PFSK-1 (cell line): ENCODE data around the gene RAB21.

ENCODE experiments used
- FOXP2 ChIP-seq: optimal IDR thresholded peaks from 2 replicates; pipeline ENCODE3; 2011; ENCODE audit warnings: borderline replicate concordance, control low read depth, inconsistent platforms; ENCODE audit not compliant: insufficient read depth; ENCODE audit errors: extremely low read length, extremely low read depth
- POLR2AphosphoS5 ChIP-seq: IDR thresholded peaks from 2 replicates; pipeline ENCODE4 v1.6.1; 2012; ENCODE audit warnings: low read depth, mild to moderate bottlenecking, control low read depth, low read length, moderate library complexity
- REST ChIP-seq, 2 experiments: IDR thresholded peaks; 2 replicates each; pipeline versions ENCODE4 v1.6.1 to v1.8.0; 2011 to 2012; ENCODE audit warnings: low read depth in 2 of 2, low read length in 2 of 2, control low read depth in 1 of 2, inconsistent platforms in 1 of 2, mild to moderate bottlenecking in 1 of 2, moderate library complexity in 1 of 2; ENCODE audit not compliant: insufficient read depth in 1 of 2
- SIN3A ChIP-seq: IDR thresholded peaks from 2 replicates; pipeline ENCODE4 v1.6.1; 2012; ENCODE audit warnings: mild to moderate bottlenecking, low read length, moderate library complexity, borderline replicate concordance; ENCODE audit not compliant: insufficient read depth
- TAF1 ChIP-seq: IDR thresholded peaks from 2 replicates; pipeline ENCODE4 v1.6.1; 2012; ENCODE audit warnings: low read length, control low read depth, borderline replicate concordance; ENCODE audit not compliant: insufficient read depth

Gene RAB21

GRCh38 chr12:71763677-71764379 is 9.2 kb downstream of the RAB21 start:
- TF ChIP-seq POLR2AphosphoS5 (no peak), FOXP2 (no peak), REST (IDR thresholded peaks at IDR 0.05; ENCODE audit: insufficient read depth in 1 of 2, low read depth in 2 of 2, low read length in 2 of 2) (no peak), TAF1 (no peak), SIN3A (no peak)

DNA sequence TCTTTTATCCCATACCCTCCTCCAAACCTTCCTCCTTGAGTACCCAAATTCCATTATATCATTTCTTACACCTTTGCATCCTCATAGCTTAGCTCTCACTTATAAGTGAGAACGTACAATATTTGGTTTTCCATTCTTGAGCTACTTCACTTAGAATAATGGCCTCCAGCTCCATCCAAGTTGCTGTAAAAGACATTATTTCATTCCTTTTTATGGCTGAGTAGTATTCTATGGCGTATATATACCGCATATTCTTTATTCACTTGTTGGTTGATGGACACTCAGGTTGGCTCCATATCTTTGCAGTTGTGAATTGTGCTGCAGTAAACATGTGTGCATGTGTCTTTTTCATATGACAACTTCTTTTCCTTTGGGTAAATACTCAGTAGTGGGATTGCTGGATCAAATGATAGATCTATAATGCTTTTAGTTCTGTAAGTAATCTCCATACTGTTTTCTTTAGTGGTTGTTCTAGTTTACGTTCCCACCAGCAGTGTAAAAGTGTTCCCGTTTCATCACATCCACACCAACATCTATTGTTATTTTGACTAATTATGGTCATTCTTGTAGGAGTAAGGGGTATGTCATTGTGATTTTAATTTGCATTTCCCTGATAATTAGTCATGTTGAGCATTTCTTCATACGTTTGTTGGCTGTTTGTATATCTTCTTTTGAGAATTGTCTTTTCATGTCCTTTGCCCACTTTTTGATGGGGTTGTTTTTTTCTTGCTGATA is 10.1 kb downstream of the RAB21 start:
- TF ChIP-seq FOXP2: no peak
- TF ChIP-seq REST (IDR thresholded peaks at IDR 0.05; ENCODE audit: insufficient read depth in 1 of 2, low read depth in 2 of 2, low read length in 2 of 2): no peak
- no peak for TF ChIP-seq POLR2AphosphoS5
- no peak for TF ChIP-seq SIN3A
- TF ChIP-seq TAF1: no peak

GRCh38 chr12:71766202-71766601 is 11.5 kb downstream of the RAB21 start:
- TF ChIP-seq TAF1 (no peak), POLR2AphosphoS5 (no peak), SIN3A (no peak), FOXP2 (no peak), REST (IDR thresholded peaks at IDR 0.05; ENCODE audit: insufficient read depth in 1 of 2, low read depth in 2 of 2, low read length in 2 of 2) (no peak)

- TF ChIP-seq FOXP2: no peak
- TF ChIP-seq REST (IDR thresholded peaks at IDR 0.05; ENCODE audit: insufficient read depth in 1 of 2, low read depth in 2 of 2, low read length in 2 of 2): no peak
- no peak for TF ChIP-seq POLR2AphosphoS5
- TF ChIP-seq SIN3A: no peak
- TF ChIP-seq TAF1: no peak
These were observed 12.5 kb downstream of the RAB21 start for GRCh38 chr12:71767183-71767582.
